A549 (cell line): Measurements from ENCODE around the gene LRCOL1.

Experiments used
- BHLHE40 ChIP-seq: IDR thresholded peaks from 2 replicates; pipeline ENCODE4 v1.6.1; 2012; ENCODE audit warnings: low read depth, low read length, inconsistent platforms
- CTCF ChIP-seq: fragments of >200 bp; sonication (Bioruptor Twin); formaldehyde crosslinking; IDR thresholded peaks from 3 replicates; pipeline ENCODE4 v1.5.1; 2016
- ELK1 ChIP-seq: fragments of 150-350 bp; IDR thresholded peaks from 2 replicates; pipeline ENCODE4 v1.6.1; 2014; ENCODE audit warnings: low read depth, mild to moderate bottlenecking, low read length
- KDM1A ChIP-seq: fragments of 200-600 bp; sonication (generic); IDR thresholded peaks from 2 replicates; pipeline ENCODE4 v1.6.1; 2016; ENCODE audit warnings: low read depth, mild to moderate bottlenecking
- MAX ChIP-seq: IDR thresholded peaks from 2 replicates; pipeline ENCODE4 v1.6.1; 2012
- NFE2L2 ChIP-seq: fragments of 150-350 bp; conservative IDR thresholded peaks from 2 replicates; pipeline ENCODE4 v1.6.1; 2014; ENCODE audit warnings: low read length
- POLR2A ChIP-seq: IDR thresholded peaks from 2 replicates; pipeline ENCODE4 v1.6.1; 2012; ENCODE audit warnings: mild to moderate bottlenecking, low read length
- REST ChIP-seq: fragments of 200-600 bp; sonication (generic); IDR thresholded peaks from 2 replicates; pipeline ENCODE4 v1.6.1; 2016; ENCODE audit warnings: antibody characterized with exemption, mild to moderate bottlenecking, moderate library complexity
- ZFP36 ChIP-seq: fragments of 450-650 bp; IDR thresholded peaks from 2 replicates; pipeline ENCODE4 v1.6.1; 2014; ENCODE audit warnings: borderline replicate concordance; ENCODE audit not compliant: partially characterized antibody

- TF ChIP-seq NFE2L2 = no peak
- TF ChIP-seq REST = no peak
- no peak for TF ChIP-seq POLR2A
- no peak for TF ChIP-seq MAX
- TF ChIP-seq CTCF = no peak
- no peak for TF ChIP-seq ELK1
- TF ChIP-seq KDM1A = no peak
- no peak for TF ChIP-seq BHLHE40
- no peak for TF ChIP-seq ZFP36
Measured at GRCh38 chr12:132602572-132603239, 7.7 kb downstream of the LRCOL1 start.
